Endothelial cell of umbilical vein (primary cell): Measurements from ENCODE around the gene LRP11. TPM values are rescaled to one million over a fixed set of nuclear protein-coding genes. Genes with fewer than 3 reads are reported as not detected.

Source experiments
- BruUV-seq: library from RNA; stranded (reverse); fragments of 400-500 nt; replicated peaks from 2 replicates; lab custom pipeline; 2021; lab: Mats Ljungman, UMichigan
- CTCF ChIA-PET: fragments of 300-600, 350-600 bp; sonication (Branson Sonifier 250); formaldehyde crosslinking; loops from one replicate; lab custom pipeline; 2021; ENCODE audit warnings: antibody characterized with exemption, inconsistent platforms; lab: Charles Lee
- POLR2A ChIA-PET: fragments of 300-600, 350-600 bp; sonication (Branson Sonifier 250); formaldehyde crosslinking; loops from one replicate; lab custom pipeline; 2021; ENCODE audit warnings: antibody characterized with exemption, inconsistent platforms; lab: Charles Lee
- DNase-seq: peaks from one replicate; pipeline ENCODE4 v3.0.0-alpha.2; 2011; ENCODE audit warnings: low read depth, low spot score
- FAIRE-seq: peaks from 2 replicates; lab custom pipeline; 2011; peaks lifted over from hg19 to GRCh38; lab: Jason Lieb, UNC
- H2AFZ ChIP-seq: 2 replicates; pipeline ENCODE4 v1.6.0; 2012; ENCODE audit warnings: low read depth, low read length, control low read depth, inconsistent platforms
- H3K27ac ChIP-seq: 2 replicates; pipeline ENCODE4 v1.5.1; 2011; ENCODE audit warnings: low read depth, mild to moderate bottlenecking, control low read depth, low read length, moderate library complexity; ENCODE audit not compliant: insufficient read depth
- H3K27me3 ChIP-seq, 2 experiments: 2 replicates each; pipeline versions ENCODE4 v1.6.0 to v1.6.1; 2011; ENCODE audit warnings: low read length in 2 of 2, mixed read lengths in 1 of 2; ENCODE audit not compliant: control insufficient read depth in 2 of 2, insufficient read depth in 2 of 2
- H3K36me3 ChIP-seq, 2 experiments: 2 replicates in 1 of 2; 3 replicates in 1 of 2; pipeline ENCODE4 v1.5.1; 2011; ENCODE audit warnings: low read length in 2 of 2, mild to moderate bottlenecking in 1 of 2, moderate library complexity in 1 of 2; ENCODE audit not compliant: control insufficient read depth in 2 of 2, insufficient read depth in 2 of 2; ENCODE audit errors: extremely low read depth in 1 of 2
- H3K4me1 ChIP-seq: 3 replicates; pipeline ENCODE4 v1.5.1; 2011; ENCODE audit warnings: mild to moderate bottlenecking, low read length; ENCODE audit not compliant: control insufficient read depth, insufficient read depth; ENCODE audit errors: extremely low read depth
- H3K4me2 ChIP-seq: 2 replicates; pipeline ENCODE4 v1.6.1; 2011; ENCODE audit warnings: low read length, control low read depth, mixed read lengths; ENCODE audit not compliant: insufficient read depth
- H3K4me3 ChIP-seq, 3 experiments: fragments of 200-600 bp in 1 of 3; sonication (generic), shearing (Covaris generic) in 1 of 3; replicated peaks in 1 of 3; 2 replicates each; pipeline ENCODE4 v1.5.1; 2011 to 2016; ENCODE audit warnings: control low read depth in 3 of 3, low read length in 3 of 3, mild to moderate bottlenecking in 2 of 3, inconsistent platforms in 1 of 3, low read depth in 1 of 3, moderate library complexity in 1 of 3; ENCODE audit not compliant: insufficient read depth in 1 of 3
- H3K79me2 ChIP-seq: 2 replicates; pipeline ENCODE4 v1.6.0; 2012; ENCODE audit warnings: low read length, inconsistent platforms; ENCODE audit not compliant: control insufficient read depth, insufficient read depth
- H3K9ac ChIP-seq: replicated peaks from 2 replicates; pipeline ENCODE3; 2011; ENCODE audit warnings: low read length, control low read depth; ENCODE audit not compliant: insufficient read depth; ENCODE audit errors: extremely low read depth
- H3K9me1 ChIP-seq: replicated peaks from 3 replicates; pipeline ENCODE4 v1.6.0; 2011; ENCODE audit warnings: mild to moderate bottlenecking, low read length; ENCODE audit not compliant: control insufficient read depth, insufficient read depth; ENCODE audit errors: extremely low read depth
- H3K9me3 ChIP-seq: replicated peaks from 2 replicates; pipeline ENCODE4 v1.5.1; 2012; ENCODE audit warnings: low read length, inconsistent platforms; ENCODE audit not compliant: control insufficient read depth, insufficient read depth
- H4K20me1 ChIP-seq: replicated peaks from 2 replicates; pipeline ENCODE3; 2011; ENCODE audit warnings: mild to moderate bottlenecking, low read length; ENCODE audit not compliant: control insufficient read depth, insufficient read depth; ENCODE audit errors: extremely low read depth
- CTCF ChIP-seq, 2 donors: IDR thresholded peaks; 1 replicate in 1 of 2; 2 replicates in 1 of 2; pipeline ENCODE4 v1.5.1; 2011; ENCODE audit warnings: low read length in 2 of 2, mild to moderate bottlenecking in 2 of 2, moderate library complexity in 2 of 2, control low read depth in 1 of 2, inconsistent platforms in 1 of 2, low read depth in 1 of 2; ENCODE audit not compliant: insufficient read depth in 1 of 2; ENCODE audit errors: extremely low read depth in 1 of 2
- EZH2 ChIP-seq: IDR thresholded peaks from 2 replicates; pipeline ENCODE4 v1.6.1; 2012; ENCODE audit warnings: borderline replicate concordance, low read depth, mild to moderate bottlenecking, moderate library complexity, low read length, inconsistent platforms; ENCODE audit not compliant: severe bottlenecking
- FOS ChIP-seq: IDR thresholded peaks from 2 replicates; pipeline ENCODE4 v1.6.1; 2011; ENCODE audit warnings: mild to moderate bottlenecking, low read length, moderate library complexity, borderline replicate concordance; ENCODE audit not compliant: insufficient read depth
- GATA2 ChIP-seq: IDR thresholded peaks from 2 replicates; pipeline ENCODE4 v1.7.0; 2011; ENCODE audit warnings: low read depth, mild to moderate bottlenecking, moderate library complexity, mixed read lengths, low read length; ENCODE audit not compliant: insufficient read length, insufficient read depth
- JUN ChIP-seq: IDR thresholded peaks from 2 replicates; pipeline ENCODE4 v1.6.1; 2011; ENCODE audit warnings: borderline replicate concordance, low read depth; ENCODE audit not compliant: insufficient read length, insufficient read depth
- MYC ChIP-seq: IDR thresholded peaks from one replicate; pipeline ENCODE4 v1.6.1; 2011; ENCODE audit warnings: mild to moderate bottlenecking, low read depth, low read length
- POLR2A ChIP-seq: IDR thresholded peaks from 2 replicates; pipeline ENCODE4 v1.6.1; 2012; ENCODE audit warnings: low read depth, mild to moderate bottlenecking, control low read depth, low read length
- POLR2AphosphoS5 ChIP-seq: IDR thresholded peaks from 2 replicates; pipeline ENCODE4 v1.6.1; 2012; ENCODE audit warnings: low read depth, mild to moderate bottlenecking, control low read depth, low read length, moderate library complexity; ENCODE audit not compliant: insufficient read depth
- dilution Hi-C: fragments of 300-500 bp; cut with MboI; formaldehyde crosslinking; loops from one replicate; pipeline ENCODE4 v1.15.0; 2019; ENCODE audit warnings: low sequenced_read_pairs; ENCODE audit not compliant: extremely low pct_ligation_motif_present
- intact Hi-C: fragments of 100-400 bp; cut with micrococcal nuclease; formaldehyde crosslinking; loops from one replicate; pipeline ENCODE4 v1.10.0; 2022
- polyA plus RNA-seq, 4 experiments: library from polyadenylated mRNA; depleted of rRNA in 3 of 4; stranded (reverse) in 3 of 4; unstranded in 1 of 4; fragments of >200 nt; gene quantifications; 2 replicates each; pipeline versions ENCODE4 v1.2.1 to v1.2.3, GENCODE V29; 2011 to 2012; ENCODE audit warnings: missing spikeins in 1 of 4
- total RNA-seq: library from RNA; stranded (reverse); gene quantifications from 2 replicates; pipeline ENCODE4 v1.2.3, GENCODE V29; 2021
- TF ChIP-seq, protein P1 (sequence below): IDR thresholded peaks from 2 replicates; pipeline ENCODE4 v1.6.1; 2011; ENCODE audit not compliant: insufficient read depth, insufficient read length

LRP11 gene
- total and polyA plus RNA-seq, 2 donors (not counting 3 experiments of a cell fraction or from before 2014, with no cell fraction given): 23.1 to 59.1 TPM

DNA sequence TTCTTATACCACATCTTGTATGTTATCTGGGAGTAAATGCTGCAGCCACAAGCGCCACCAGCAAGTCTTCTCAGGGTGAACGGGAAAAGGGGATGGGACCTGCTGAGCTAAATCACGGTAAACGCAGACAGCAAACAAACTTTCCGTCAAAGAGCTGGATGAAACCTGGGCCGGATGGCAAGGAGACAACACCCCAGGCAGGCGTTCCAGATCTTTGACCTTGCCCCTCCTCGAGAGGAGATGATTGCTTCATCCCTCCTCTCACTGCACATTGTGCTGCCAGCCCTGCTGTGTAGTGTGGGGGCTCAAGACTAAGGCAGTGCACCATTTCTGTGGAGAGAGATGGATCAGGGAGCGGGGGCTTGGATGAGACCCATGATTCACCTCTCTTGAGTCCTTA, 23.9 kb upstream of the LRP11 start:
- no peaks in the 10 kb centered on the region for H3K4me1 ChIP-seq
- no peak for DNase-seq
- H3K9me3 ChIP-seq: no peaks in the 10 kb centered on the region
- ChIA-PET CTCF (no interaction called here), POLR2A (no interaction called here)
- H3K79me2 ChIP-seq: no peaks in the 10 kb centered on the region
- TF ChIP-seq, protein P1, sequence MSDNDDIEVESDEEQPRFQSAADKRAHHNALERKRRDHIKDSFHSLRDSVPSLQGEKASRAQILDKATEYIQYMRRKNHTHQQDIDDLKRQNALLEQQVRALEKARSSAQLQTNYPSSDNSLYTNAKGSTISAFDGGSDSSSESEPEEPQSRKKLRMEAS: no peak
- TF ChIP-seq POLR2A (no peak), POLR2AphosphoS5 (no peak), JUN (no peak), GATA2 (no peak), EZH2 (no peak), CTCF (IDR thresholded peaks at IDR 0.05; ENCODE audit: extremely low read depth in 1 of 2, insufficient read depth in 1 of 2, low read depth in 1 of 2, low read length in 2 of 2) (no peak), MYC (no peak), FOS (no peak)
- intact Hi-C loops: no loop called here
- no TSS peak for BruUV-seq
- no peaks in the 10 kb centered on the region for H4K20me1 ChIP-seq
- no peak overlapping the region for H3K27ac ChIP-seq
- no peak overlapping the region for H3K9ac ChIP-seq
- dilution Hi-C loops: no loop called here
- peaks cover 2 to 11% of the 10 kb centered on the region in 2 experiments for H3K27me3 ChIP-seq
- H3K9me1 ChIP-seq: no peaks in the 10 kb centered on the region
- H3K36me3 ChIP-seq: no peaks in the 10 kb centered on the region
- H3K4me2 ChIP-seq: no peak overlapping the region
- no peak overlapping the region for H3K4me3 ChIP-seq
- no peak for FAIRE-seq
- H2AFZ ChIP-seq: no peak overlapping the region
